ENCODE results near the gene TTC28.

TTC28 gene

GRCh38 chr22:28435140-28435768, 244.4 kb downstream of the TTC28 start:
- TF ChIP-seq YY1 (IDR thresholded peaks at IDR 0.05; ENCODE audit: insufficient read depth, insufficient read length) (no peak), ZNF274 (IDR thresholded peaks at IDR 0.05; ENCODE audit: low read depth, low read length) (no peak), SUZ12 (IDR thresholded peaks at IDR 0.05; ENCODE audit: extremely low read depth, insufficient read depth, insufficient read length) (no peak)
- no peak overlapping the region for H3K4me3 ChIP-seq (ENCODE audit: insufficient read length, low read depth)

GRCh38 chr22:28430466-28431025, 249.1 kb downstream of the TTC28 start:
- no peak overlapping the region for H3K4me3 ChIP-seq (ENCODE audit: insufficient read length, low read depth)
- no peaks in the 10 kb centered on the region for H3K4me1 ChIP-seq (ENCODE audit: insufficient read depth, insufficient read length)
- DNase-seq (ENCODE audit: low read depth, low spot score): no peak
- H3K9me3 ChIP-seq (ENCODE audit: insufficient read depth, low read length): no peaks in the 10 kb centered on the region
- H3K36me3 ChIP-seq (ENCODE audit: insufficient read depth, insufficient read length, low read length): no peaks in the 10 kb centered on the region
- no peak overlapping the region for H3K9ac ChIP-seq (ENCODE audit: insufficient read length, low read depth)
- no peaks in the 10 kb centered on the region for H3K27me3 ChIP-seq (ENCODE audit: insufficient read depth, insufficient read length)
- TF ChIP-seq ZNF274 (IDR thresholded peaks at IDR 0.05; ENCODE audit: low read depth, low read length): no peak
- no peak for TF ChIP-seq SUZ12 (IDR thresholded peaks at IDR 0.05; ENCODE audit: extremely low read depth, insufficient read depth, insufficient read length)
- no peak for TF ChIP-seq YY1 (IDR thresholded peaks at IDR 0.05; ENCODE audit: insufficient read depth, insufficient read length)

More at GRCh38 chr22:28435140-28435768, 244.4 kb downstream of the TTC28 start:
- Histone ChIP-seq H3K36me3 (ENCODE audit: insufficient read depth, insufficient read length, low read length) (no peaks in the 10 kb centered on the region), H3K27me3 (ENCODE audit: insufficient read depth, insufficient read length) (no peaks in the 10 kb centered on the region), H3K9ac (ENCODE audit: insufficient read length, low read depth) (no peak overlapping the region), H3K4me1 (ENCODE audit: insufficient read depth, insufficient read length) (no peaks in the 10 kb centered on the region), H3K9me3 (ENCODE audit: insufficient read depth, low read length) (no peaks in the 10 kb centered on the region)
- no peak for DNase-seq (ENCODE audit: low read depth, low spot score)

DNA sequence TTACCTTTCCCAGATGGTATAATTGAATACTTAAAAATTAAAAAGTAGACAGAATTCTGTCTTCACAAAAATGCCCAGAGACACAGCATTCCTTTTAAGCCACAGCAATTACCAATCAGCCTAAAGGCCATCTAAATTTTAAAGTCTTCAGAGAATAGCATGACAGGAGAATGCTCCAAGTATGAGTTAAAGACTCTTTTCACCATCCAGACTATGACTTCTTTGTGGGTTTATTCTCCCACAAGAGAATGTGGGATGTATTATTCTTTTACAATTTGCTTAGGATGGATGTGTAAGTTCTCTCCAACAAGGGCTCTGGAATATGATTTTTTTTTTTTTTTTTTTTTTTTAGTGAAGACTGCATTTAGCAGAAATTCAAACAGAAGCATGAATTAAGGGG, 249.9 kb downstream of the TTC28 start:
- Histone ChIP-seq H3K9me3 (ENCODE audit: insufficient read depth, low read length) (no peaks in the 10 kb centered on the region), H3K4me3 (ENCODE audit: insufficient read length, low read depth) (no peak overlapping the region), H3K9ac (ENCODE audit: insufficient read length, low read depth) (no peak overlapping the region), H3K27me3 (ENCODE audit: insufficient read depth, insufficient read length) (no peaks in the 10 kb centered on the region), H3K4me1 (ENCODE audit: insufficient read depth, insufficient read length) (no peaks in the 10 kb centered on the region), H3K36me3 (ENCODE audit: insufficient read depth, insufficient read length, low read length) (no peaks in the 10 kb centered on the region)
- DNase-seq (ENCODE audit: low read depth, low spot score): no peak
- no peak for TF ChIP-seq SUZ12 (IDR thresholded peaks at IDR 0.05; ENCODE audit: extremely low read depth, insufficient read depth, insufficient read length)
- TF ChIP-seq ZNF274 (IDR thresholded peaks at IDR 0.05; ENCODE audit: low read depth, low read length): no peak
- no peak for TF ChIP-seq YY1 (IDR thresholded peaks at IDR 0.05; ENCODE audit: insufficient read depth, insufficient read length)

- Histone ChIP-seq H3K9ac (ENCODE audit: insufficient read length, low read depth) (no peak overlapping the region), H3K27me3 (ENCODE audit: insufficient read depth, insufficient read length) (no peaks in the 10 kb centered on the region), H3K4me3 (ENCODE audit: insufficient read length, low read depth) (no peak overlapping the region), H3K4me1 (ENCODE audit: insufficient read depth, insufficient read length) (no peaks in the 10 kb centered on the region), H3K9me3 (ENCODE audit: insufficient read depth, low read length) (no peaks in the 10 kb centered on the region), H3K36me3 (ENCODE audit: insufficient read depth, insufficient read length, low read length) (no peaks in the 10 kb centered on the region)
- TF ChIP-seq YY1 (IDR thresholded peaks at IDR 0.05; ENCODE audit: insufficient read depth, insufficient read length) (no peak), ZNF274 (IDR thresholded peaks at IDR 0.05; ENCODE audit: low read depth, low read length) (no peak), SUZ12 (IDR thresholded peaks at IDR 0.05; ENCODE audit: extremely low read depth, insufficient read depth, insufficient read length) (no peak)
- no peak for DNase-seq (ENCODE audit: low read depth, low spot score)
These were observed 251.4 kb downstream of the TTC28 start for GRCh38 chr22:28428271-28428670.

DNA sequence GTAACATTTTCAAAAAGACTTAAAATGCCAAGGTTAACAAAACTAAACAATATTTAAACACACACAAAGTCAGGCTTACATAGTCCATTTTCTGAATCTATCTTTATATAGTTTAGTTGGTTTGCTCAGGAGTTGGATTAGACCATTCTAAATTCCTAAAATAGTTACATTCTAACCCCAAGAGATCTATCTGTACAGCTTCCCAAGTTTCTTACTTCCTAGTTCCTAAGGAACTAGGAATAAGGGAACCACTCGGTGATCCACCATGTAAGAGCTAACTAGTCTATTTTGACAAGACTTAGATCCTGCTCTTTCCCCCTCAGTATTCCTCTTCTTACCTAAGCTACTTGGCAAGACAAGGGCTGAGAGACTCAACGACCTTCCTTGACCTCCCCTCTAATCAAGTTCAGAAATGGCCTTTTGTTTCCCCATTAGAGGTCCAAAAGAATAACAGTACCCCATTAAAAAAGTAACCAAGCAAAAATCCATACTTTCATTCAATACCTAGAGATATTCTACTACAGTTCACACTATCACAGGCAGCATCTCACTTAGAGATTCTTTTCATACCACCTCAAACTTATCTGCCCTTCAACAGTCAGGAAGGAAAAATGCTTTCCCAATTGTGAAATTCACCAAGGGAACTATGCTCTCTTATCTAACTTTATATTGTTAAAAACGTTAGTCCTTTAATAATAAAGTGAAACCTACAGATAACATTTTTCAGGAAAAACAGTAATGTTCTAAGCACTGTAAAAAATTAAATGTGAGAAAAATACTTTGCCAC, 253.1 kb downstream of the TTC28 start:
- no peak for DNase-seq (ENCODE audit: low read depth, low spot score)
- no peak overlapping the region for H3K9ac ChIP-seq (ENCODE audit: insufficient read length, low read depth)
- no peaks in the 10 kb centered on the region for H3K36me3 ChIP-seq (ENCODE audit: insufficient read depth, insufficient read length, low read length)
- H3K4me1 ChIP-seq (ENCODE audit: insufficient read depth, insufficient read length): no peaks in the 10 kb centered on the region
- no peak for TF ChIP-seq SUZ12 (IDR thresholded peaks at IDR 0.05; ENCODE audit: extremely low read depth, insufficient read depth, insufficient read length)
- TF ChIP-seq ZNF274 (IDR thresholded peaks at IDR 0.05; ENCODE audit: low read depth, low read length): no peak
- no peak for TF ChIP-seq YY1 (IDR thresholded peaks at IDR 0.05; ENCODE audit: insufficient read depth, insufficient read length)
- H3K27me3 ChIP-seq (ENCODE audit: insufficient read depth, insufficient read length): no peaks in the 10 kb centered on the region
- H3K9me3 ChIP-seq (ENCODE audit: insufficient read depth, low read length): no peaks in the 10 kb centered on the region
- no peak overlapping the region for H3K4me3 ChIP-seq (ENCODE audit: insufficient read length, low read depth)

GRCh38 chr22:28425211-28425610, 254.4 kb downstream of the TTC28 start:
- Histone ChIP-seq H3K9ac (ENCODE audit: insufficient read length, low read depth) (no peak overlapping the region), H3K9me3 (ENCODE audit: insufficient read depth, low read length) (no peaks in the 10 kb centered on the region), H3K4me3 (ENCODE audit: insufficient read length, low read depth) (no peak overlapping the region), H3K4me1 (ENCODE audit: insufficient read depth, insufficient read length) (no peaks in the 10 kb centered on the region), H3K36me3 (ENCODE audit: insufficient read depth, insufficient read length, low read length) (no peaks in the 10 kb centered on the region), H3K27me3 (ENCODE audit: insufficient read depth, insufficient read length) (no peaks in the 10 kb centered on the region)
- TF ChIP-seq YY1 (IDR thresholded peaks at IDR 0.05; ENCODE audit: insufficient read depth, insufficient read length) (no peak), ZNF274 (IDR thresholded peaks at IDR 0.05; ENCODE audit: low read depth, low read length) (no peak), SUZ12 (IDR thresholded peaks at IDR 0.05; ENCODE audit: extremely low read depth, insufficient read depth, insufficient read length) (no peak)
- DNase-seq (ENCODE audit: low read depth, low spot score): no peak

- TF ChIP-seq ZNF274 (IDR thresholded peaks at IDR 0.05; ENCODE audit: low read depth, low read length): no peak
- no peak for TF ChIP-seq SUZ12 (IDR thresholded peaks at IDR 0.05; ENCODE audit: extremely low read depth, insufficient read depth, insufficient read length)
- TF ChIP-seq YY1 (IDR thresholded peaks at IDR 0.05; ENCODE audit: insufficient read depth, insufficient read length): no peak
- H3K9me3 ChIP-seq (ENCODE audit: insufficient read depth, low read length): no peaks in the 10 kb centered on the region
- no peaks in the 10 kb centered on the region for H3K4me1 ChIP-seq (ENCODE audit: insufficient read depth, insufficient read length)
- H3K36me3 ChIP-seq (ENCODE audit: insufficient read depth, insufficient read length, low read length): no peaks in the 10 kb centered on the region
- no peak for DNase-seq (ENCODE audit: low read depth, low spot score)
- H3K4me3 ChIP-seq (ENCODE audit: insufficient read length, low read depth): no peak overlapping the region
- H3K9ac ChIP-seq (ENCODE audit: insufficient read length, low read depth): no peak overlapping the region
- H3K27me3 ChIP-seq (ENCODE audit: insufficient read depth, insufficient read length): no peaks in the 10 kb centered on the region
These were observed 255.1 kb downstream of the TTC28 start for GRCh38 chr22:28424427-28425080.
